GM21528 (cell line): ENCODE results near the gene TBL2.
"Not testable (repeated sequence)": the region's sequence is repeated elsewhere in the genome, so short reads cannot be mapped to it uniquely, and the experiment has no call there.

Experiments
- ATAC-seq: cut with Tn5 transposase; IDR thresholded peaks from one replicate; pipeline ENCODE4 v1.9.1; 2021; ENCODE audit warnings: mild to moderate bottlenecking, moderate library complexity; ENCODE audit not compliant: unreplicated experiment, low FRiP score

TBL2 gene

DNA sequence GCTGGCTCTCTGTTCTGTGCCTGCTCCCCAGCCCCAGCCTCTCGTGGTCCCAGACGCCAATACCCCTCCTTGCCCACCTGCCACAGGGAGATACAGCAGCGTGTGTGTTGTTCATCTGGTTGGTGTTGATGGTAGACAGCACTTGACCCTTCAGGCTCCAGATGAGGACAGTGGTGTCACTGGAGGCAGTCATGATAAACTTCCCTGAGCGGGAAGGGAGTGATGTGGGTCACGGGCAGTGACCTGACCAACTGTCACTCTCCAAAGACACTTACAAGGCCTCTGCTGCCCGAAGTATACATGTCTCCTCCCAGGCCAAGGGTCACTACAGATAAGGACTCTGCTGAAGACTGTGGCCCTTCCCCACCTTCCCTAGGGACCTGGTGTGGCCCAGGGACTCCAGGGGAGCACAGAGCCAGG, 5.6 kb downstream of the TBL2 start:
- ATAC-seq: no peak

DNA sequence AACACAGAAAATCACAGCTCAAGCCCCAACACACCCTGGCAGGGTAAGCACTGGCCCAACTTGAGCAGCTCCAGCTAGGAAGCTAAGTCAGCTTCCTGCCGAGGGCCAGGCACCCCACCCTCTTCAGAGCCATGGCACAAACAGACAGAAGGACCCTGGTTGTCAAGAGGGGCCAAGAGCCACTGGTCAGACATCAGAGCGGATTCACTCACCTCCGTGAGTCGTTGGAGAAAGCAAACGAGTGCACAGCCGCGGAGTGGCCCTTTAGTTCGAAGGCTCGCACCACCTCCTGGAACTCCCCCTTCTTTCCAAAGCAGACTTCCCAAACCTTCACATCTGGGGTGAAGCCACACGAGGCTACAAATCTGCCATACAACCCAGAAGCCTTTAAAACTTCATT, 7.4 kb downstream of the TBL2 start:
- ATAC-seq: no peak

DNA sequence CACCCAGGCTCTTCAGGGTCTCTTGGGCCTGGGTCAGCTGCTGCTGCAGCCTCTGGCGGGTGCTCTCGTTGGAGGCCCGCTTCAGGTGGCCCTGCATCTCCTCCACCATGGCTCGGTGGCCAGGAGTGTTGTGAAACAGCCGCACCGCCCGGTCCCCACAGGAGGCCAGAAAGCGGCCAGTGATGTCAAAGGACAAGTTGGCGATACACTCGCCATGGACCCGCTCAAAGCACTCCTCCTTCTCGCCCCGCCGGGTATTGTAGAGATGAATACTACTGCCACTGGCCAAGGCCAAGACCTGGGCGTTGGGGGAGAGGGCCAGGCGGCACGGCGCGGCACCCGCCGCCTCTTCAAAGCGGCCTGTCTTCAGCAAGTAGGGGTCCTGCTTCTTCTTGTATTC, 7.9 kb downstream of the TBL2 start:
- no peak for ATAC-seq

DNA sequence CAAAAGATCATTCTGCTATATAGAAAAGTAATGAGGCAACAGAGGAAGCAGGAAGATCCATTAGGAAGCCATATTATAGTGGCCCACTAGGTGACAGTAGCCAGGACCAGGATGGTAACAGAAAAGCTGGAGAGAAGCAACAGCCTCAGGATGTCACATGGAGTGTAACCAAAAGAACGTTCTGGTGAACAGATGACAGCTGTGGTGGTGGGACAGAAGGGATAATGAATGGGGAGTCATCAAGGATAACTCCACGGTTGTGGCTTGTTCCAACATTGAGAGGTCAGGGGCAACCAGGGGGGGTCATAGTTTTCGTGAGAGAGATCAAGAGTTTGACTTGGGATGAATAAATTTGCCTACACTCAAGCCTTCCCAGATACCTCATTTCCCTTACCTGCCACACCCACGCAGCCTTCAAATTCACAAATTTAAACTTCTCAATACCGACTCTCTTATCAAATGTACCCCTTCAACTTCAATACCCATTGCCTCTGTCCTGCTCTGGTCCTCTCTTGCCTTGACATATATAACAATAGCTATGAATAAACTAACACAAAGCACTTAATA, 9.3 kb downstream of the TBL2 start:
- no peak for ATAC-seq

DNA sequence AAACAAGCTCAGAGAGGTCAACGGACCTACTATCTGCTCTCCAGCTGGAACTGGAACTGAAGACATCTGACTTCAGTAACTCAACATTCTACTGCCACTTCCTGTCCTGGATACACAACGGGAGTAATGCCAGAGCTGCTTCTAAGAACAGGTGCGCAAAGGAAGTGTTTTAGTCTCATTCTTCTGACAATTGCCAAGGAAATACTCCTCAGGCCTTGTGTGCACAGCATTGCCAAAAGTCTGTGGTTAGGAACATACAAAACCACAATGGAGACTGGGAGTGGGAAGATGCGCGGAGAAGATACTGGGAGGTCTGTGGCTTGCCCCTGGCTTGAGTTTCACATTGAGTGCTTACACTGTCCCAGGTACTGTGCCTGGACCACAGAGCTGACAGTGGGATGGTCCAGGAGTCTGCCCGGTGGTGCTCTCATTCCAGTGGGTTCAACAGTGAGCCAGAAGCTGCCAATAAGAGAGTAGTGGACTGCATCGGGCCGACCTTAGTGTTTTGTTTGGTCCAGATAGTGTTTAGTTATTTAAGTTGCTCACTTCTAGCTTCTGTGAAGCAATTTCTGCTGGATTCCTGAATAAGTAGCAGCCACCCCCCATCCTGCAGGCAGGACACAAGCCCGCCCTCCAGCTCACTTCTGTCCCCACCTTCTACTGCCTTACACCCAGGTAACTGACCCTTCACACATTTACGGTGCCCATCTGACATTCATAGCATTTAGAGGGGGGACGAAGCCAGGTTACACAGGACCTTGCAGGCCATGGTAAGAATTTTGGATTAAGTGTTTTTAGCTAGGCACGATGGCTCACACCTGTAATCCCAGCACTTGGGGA, 10.3 kb downstream of the TBL2 start:
- no peak for ATAC-seq

DNA sequence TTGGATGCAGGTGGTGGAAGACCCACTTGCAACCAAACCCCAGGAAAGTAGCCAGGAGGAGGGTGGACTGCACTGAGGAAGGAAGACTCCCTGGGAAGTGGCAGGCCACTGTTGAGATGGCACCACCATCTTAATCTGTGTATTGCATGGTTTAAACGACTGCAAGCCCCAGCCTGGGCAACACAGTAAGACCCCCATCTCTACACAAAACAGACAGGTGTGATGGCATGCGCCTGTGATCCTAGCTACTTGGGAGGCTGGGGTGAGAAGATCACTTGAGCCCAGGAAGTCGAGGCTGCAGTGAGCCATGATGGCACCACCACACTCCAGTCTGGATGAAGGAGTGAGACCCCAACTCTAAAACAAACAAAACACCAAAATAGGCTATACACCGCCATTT, 11.2 kb downstream of the TBL2 start:
- ATAC-seq: no peak

DNA sequence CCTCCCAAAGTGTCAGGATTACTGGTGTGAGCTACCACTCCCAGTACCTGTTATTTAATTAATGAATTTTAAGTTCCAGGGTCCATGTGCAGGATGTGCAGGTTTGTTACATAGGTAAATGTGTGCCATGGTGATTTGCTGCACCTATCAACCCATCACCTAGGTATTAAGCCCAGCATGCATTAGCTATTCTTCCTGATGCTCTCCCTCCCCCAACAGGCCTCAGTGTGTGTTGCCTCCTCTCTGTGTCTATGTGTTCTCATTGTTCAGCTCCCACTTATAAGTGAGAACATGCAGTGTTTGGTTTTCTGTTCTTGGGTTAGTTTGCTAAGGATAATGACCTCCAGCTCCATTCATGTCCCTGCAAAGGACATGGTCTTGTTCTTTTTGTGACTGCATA, 11.9 kb downstream of the TBL2 start:
- ATAC-seq: not testable (repeated sequence)

DNA sequence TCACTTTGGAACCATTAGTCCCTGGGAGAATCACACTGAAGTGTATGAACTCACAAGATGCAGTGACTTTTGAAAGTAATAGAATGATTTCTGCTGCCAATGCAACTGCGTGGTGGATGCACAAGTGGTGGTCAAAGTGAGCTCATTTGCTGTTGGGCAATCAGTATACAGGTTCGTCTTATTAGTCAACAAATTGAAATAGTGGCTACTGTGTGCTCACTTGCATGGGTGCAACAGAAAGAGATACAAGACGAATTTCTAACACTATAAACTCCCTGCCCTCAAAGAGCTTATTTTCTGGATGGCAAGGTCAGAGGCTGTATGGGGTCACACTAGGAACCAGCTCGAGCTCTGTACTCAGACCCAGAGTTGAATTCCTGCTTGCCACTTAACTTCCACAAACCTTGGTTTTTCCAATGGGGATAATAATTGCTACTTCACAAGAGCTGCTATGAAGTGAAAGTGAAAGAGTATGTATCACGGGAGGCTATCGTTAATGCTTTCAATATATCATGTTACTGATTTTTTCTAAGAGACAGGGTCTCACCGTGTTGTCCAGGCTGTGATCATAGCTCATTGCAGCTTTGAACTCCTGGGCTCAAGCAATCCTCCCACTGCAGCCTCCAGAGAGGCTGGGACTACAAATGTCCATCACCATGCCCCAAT, 12.6 kb downstream of the TBL2 start:
- no peak for ATAC-seq

DNA sequence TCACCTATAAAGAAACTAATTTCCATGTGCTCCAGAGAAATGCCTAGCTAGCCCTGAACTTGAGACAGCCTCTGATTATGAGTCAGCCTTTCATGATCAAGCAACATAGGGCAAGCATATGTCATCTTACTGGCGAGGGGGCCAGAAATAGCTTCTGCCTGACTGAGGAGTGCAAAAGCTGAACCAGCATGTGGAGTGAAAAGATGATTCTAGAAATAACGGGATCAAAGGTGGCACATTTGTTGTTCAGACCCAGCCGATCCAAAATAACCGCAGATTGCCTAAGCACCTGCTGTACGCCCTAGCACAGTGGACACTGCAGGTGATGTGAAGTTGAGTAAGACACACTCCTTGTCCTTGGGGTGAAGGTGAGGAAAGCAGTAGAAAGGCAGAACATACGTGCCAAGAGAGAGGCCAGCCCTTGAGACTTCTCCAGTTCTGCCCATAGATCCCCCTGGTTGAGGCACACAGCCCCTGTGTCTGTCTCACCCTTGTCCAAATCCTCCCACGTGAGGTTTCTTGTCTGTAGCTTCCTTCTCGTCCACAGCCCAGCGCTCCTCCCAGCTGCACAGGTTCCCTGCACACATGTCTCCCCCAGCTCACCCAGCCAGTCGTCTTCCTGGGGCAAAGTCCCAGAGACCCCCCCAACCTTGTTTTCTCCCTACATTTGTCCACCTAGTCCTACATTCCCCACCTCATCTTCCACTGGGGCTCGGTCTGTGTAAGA, 18.1 kb downstream of the TBL2 start:
- no peak for ATAC-seq

DNA sequence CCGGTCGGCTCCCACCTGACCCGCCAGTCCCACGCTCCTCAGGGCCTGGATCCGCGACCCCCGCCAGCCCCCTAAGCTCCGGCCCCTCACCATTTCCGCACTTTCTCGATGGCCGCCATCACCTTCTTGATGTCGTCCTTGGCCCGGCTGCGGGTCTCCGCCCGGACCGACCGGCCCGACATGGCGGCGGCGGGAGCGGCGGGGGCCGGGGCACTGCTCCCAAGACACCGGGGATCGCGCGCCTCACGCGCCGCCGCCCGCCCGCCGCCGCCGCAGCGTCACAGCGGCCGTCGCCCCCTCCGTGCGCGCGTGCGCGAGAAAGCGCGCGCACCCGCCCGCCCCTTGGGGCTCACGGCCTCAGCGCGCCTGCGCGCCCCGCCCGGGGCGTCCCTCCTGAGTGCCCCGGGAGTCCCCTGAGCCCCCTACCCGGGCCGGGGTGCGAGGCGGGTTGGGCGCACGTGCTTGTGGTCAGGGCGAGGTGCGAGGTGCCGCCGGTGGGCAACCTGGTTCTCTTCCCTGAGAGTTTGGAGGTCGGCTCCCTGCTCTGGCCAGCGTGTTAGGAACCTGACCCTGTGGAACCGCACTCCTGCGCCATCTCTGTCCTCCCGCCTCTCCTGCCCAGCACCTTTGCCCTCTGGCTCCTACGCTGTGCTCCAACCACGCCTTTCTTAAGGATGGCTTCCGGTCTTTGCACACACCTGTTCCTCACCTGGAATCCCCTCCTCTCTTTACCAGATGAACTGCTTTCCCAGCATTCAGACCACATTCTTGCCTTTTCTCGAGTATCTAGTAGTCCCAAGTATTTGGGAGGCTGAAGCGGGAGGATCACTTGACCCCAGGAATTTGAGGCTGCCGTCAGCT, 20.8 kb downstream of the TBL2 start, which contains the start of gene BCL7B:
Gene BCL7B (minus strand): TSS at position 294 of the 861 bp plus-strand sequence. CDS start 112 bp downstream, at position 182.
- peak; percentile 48 for ATAC-seq

DNA sequence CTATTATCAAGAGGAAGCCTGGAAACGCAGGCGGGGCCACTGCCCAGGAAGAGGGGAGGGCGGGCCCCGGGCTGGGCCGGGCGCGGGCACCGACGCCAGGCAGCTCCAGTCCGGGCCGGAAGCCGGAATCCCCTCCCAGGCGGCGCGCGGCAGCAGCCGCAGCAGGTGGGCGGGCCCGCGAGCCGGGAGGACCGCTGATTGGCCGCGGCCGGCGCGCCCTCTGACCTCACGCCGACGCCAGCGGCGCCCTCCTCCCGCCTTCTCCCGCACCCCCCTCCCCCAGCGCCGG, 21.3 kb downstream of the TBL2 start:
- ATAC-seq: peak; percentile 85

DNA sequence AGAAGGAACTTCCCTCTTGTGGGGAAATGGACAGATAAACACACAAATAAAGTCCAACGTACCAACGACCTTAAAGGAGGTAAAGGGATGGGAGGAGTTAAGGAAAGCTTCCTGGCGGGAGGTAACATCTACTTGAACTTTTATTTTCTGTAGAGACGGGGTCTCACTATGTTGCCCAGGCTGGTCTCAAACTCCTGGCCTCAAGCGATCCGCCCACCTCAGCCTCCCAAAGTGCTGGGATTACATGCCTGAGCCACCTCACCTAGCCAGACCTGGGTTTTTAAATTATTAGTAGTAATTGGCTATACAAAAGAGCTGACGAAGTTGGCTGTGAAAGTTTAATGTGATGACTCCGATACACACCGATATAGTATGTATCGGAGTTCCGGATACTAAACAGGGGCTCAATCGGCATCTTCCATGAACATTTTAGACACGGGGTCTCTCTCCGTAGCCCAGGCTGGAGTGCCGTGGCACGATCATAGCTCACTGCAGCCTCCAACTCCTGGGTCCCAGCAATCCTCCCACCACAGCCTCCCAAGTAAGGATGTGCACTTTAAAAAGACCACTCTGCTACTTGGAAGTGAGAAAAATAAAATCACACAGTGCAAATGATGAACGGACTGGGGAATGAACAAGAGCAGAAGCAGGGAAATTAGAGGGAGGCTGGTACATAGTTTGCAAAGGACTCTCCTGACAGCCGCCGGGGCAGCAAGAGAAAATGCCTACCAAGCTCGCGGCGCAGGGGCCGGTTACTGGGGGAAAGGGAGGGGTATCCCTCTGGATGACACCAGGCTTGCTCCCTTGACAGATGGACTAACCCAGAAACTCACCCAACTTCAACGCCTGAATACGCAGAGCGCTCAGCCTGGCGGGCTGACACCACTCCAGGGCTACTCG, 21.9 kb downstream of the TBL2 start:
- ATAC-seq: no peak

DNA sequence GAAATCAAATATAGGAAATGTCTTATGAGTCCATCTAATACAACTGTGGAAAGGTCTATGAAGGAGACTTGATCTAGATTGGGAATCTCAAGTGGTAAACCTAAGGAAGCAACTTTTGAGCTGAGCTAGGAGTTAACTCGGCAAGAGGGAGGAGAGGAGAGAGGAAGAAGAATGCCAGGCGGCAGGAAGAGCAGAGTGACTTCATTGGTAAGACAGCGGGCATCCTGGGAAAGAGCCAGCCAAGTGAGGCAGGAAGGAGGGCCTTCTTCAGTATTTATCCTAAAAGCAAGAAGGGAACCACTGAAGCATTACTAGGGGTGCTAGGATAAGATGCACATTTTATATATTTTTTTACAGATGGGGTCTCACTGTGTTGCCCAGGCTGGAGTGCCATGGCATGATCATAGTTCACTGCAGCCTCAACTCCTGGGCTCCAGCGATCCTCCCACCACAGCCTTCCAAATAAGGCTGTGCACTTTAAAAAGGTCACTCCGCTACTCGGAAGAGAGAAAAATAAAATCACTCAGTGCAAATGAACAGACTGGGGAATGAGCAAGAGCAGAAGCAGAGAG, 22.9 kb downstream of the TBL2 start:
- no peak for ATAC-seq

DNA sequence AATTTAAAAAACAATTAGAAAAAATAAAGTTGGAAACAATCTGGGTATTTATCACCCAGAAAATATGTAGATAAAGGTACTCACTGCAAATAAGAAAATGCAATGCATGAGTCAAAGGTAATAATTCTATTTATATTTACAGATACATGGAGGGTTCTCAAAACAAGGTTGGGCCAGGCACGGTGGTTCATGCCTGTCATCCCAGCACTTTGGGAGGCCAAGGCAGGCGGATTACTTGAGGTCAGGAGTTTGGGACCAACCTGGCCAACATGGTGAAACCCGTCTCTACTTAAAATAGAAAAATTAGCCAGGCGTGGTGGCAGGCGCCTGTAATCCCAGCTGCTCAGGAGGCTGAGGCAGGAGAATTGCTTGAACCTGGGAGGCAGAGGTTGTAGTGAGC, 28.3 kb downstream of the TBL2 start:
- ATAC-seq: not testable (repeated sequence)

DNA sequence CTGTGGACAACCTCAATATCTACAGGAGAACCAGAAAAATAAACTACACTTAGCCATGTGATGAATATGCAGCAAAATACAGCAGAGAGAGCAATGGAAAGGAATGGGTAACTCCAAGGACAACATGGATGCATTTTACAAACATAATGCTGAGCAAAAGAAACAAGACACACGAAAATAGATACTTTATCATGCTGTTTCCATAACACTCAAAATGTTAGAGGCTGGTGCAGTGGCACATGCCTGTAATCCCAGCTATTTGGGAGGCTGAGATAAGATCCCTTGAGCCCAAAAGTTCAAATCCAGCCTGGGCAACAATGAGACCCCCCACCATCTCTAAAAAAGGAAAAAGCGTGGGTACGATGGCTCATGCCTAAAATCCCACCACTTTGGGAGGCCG, 29.2 kb downstream of the TBL2 start:
- ATAC-seq: no peak

DNA sequence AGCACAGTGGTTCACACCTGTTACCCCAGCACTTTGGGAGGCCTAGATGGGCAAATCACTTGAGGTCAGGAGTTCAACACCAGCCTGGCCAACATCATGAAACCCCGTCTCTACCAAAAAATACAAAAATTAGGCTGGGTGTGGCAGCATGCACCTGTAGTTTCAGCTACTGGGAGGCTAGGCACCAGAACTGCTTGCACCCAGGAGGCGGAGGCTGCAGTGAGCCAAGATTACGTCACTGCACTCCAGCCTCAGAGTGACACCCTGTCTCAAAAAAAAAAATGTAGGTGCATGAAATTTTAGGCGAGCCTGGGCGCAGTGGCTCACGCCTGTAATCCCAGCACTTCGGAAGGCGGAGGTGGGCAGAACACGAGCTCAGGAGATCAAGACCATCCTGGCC, 30.5 kb downstream of the TBL2 start:
- ATAC-seq: no peak

DNA sequence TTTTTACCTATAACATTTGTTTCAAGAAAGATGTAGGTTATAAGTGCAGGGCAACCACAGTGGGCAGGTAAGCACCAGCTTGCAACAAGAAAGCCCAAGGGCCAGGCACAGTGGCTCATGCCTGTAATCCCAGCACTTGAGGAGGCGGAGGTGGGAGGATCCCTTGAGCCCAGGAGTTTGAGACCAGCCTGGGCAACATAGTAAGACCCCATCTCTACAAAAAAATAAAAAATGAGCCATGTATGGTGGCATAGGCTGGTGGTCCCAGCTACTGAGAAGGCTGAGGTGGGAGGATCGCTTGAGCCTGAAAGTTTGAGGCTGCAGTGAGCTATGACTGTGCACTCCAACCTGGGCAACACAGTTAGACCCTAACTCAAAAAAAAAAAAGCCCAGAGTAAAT, 33.7 kb downstream of the TBL2 start:
- ATAC-seq: no peak

DNA sequence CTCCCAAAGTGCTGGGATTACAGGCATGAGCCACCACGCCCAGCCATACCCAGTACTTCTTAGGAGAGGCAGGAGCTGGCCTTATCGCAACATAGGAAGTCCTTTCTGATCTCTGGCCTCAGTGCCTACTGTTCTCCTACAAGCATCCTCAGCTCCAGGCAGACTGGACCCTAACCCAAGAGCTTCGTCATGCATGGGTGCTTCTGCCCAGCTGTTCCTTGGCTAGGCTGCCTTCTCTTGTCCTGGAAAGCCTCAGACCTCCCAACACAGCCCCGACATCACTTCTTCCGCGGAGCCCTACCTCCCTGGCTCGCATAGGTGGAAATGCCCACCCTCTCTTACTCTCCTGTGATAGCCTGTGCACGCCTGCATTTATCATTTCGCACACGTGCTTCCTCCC, 36.7 kb downstream of the TBL2 start:
- no peak for ATAC-seq

DNA sequence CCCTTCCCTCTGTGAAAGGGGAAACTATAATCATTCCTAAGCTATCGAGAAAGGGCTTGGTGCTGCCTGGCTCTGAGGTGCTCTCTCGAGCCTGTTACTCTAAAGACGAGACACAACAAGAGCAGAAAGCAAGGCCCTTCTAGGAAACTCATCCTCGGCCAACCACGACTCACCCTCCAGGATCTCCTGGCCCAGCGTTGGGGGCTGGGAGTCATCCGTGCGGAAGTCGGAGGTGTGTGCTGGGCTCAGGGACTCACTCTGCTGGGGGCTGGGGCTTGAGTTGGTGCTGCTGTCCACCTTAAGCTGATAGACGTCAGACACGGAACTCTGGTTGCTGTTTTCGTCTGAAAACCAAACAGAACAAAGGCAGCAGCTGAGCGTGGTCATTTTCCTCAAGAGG, 38.7 kb downstream of the TBL2 start:
- ATAC-seq: no peak
